Adrenal gland (tissue), 12 donors: ENCODE results near the gene INTS1. TPM values are rescaled to one million over a fixed set of nuclear protein-coding genes. Genes with fewer than 3 reads are reported as not detected.

Experiments used
- DNase-seq, 7 donors: peaks; one replicate each; pipeline ENCODE4 v3.0.0-alpha.2; 2019 to 2020
- H3K27ac ChIP-seq, 5 donors: fragments of 200-600 bp; sonication (generic) in 4 of 5; 1 replicate in 3 of 5; 2 replicates in 2 of 5; pipeline versions ENCODE4 v1.5.1 to v1.8.0; 2016 to 2020; ENCODE audit warnings: mild to moderate bottlenecking in 1 of 5
- H3K27me3 ChIP-seq: fragments of 200-600 bp; 2 replicates; pipeline ENCODE4 v1.8.0; 2021
- H3K36me3 ChIP-seq, 2 donors: fragments of 200-600 bp; replicated peaks in 1 of 2; 1 replicate in 1 of 2; 2 replicates in 1 of 2; pipeline versions ENCODE4 v1.5.1 to v1.8.0; 2018 to 2022
- H3K4me1 ChIP-seq, 2 donors: fragments of 200-600 bp; replicated peaks in 1 of 2; 1 replicate in 1 of 2; 2 replicates in 1 of 2; pipeline versions ENCODE4 v1.5.1 to v1.8.0; 2018 to 2021
- H3K4me3 ChIP-seq, 4 donors: fragments of 200-600 bp; sonication (generic) in 3 of 4; one replicate each; pipeline ENCODE4 v1.5.1; 2016 to 2018
- H3K9me3 ChIP-seq, 3 donors: fragments of 200-600 bp; sonication (generic) in 1 of 3; replicated peaks in 1 of 3; 1 replicate in 2 of 3; 2 replicates in 1 of 3; pipeline versions ENCODE4 v1.5.1 to v1.8.0; 2016 to 2021
- POLR2A ChIP-seq, 2 donors: fragments of 450-650 bp; IDR thresholded peaks; one replicate each; pipeline ENCODE4 v1.6.1; 2017; ENCODE audit warnings: antibody characterized with exemption in 2 of 2, mild to moderate bottlenecking in 2 of 2, moderate library complexity in 1 of 2
- WGBS, 4 donors: extraction: QIAGEN DNeasy Blood & Tissue Kit in 2 of 4; methylation state at CpG; one replicate each; pipeline versions ENCODE4 v1.1.5 to v1.1.7; 2013 to 2017; 5-methylcytosine and 5-hydroxymethylcytosine counted together
- intact Hi-C, 2 donors: fragments of 100-400 bp; cut with DNase I; formaldehyde crosslinking; loops; one replicate each; pipeline versions ENCODE4 v1.14.1 to v1.15.0; 2022 to 2023
- polyA plus RNA-seq, 3 donors: library from polyadenylated mRNA; stranded (reverse); fragments of 200-250 nt in 2 of 3; fragments of 350-450 nt in 1 of 3; fragmentation: Illumina TruSeq in 1 of 3; extraction: RNeasy Lipid Tissue Mini Kit (QIAGEN cat#74804) in 1 of 3; gene quantifications; one replicate each; pipeline ENCODE4 v1.2.3, GENCODE V29; 2013 to 2014
- total RNA-seq, 9 donors: library from RNA; depleted of rRNA in 4 of 9; stranded (reverse); fragments of >200 nt in 4 of 9; fragments of 120-200 nt in 1 of 9; fragmentation: NEBNext Ultra II Directional in 1 of 9; extraction: Animal tissue kit (Norgen Biotek cat#: 25700) in 1 of 9; gene quantifications; one replicate each; pipeline versions ENCODE4 v1.1.0 to v1.2.4, GENCODE V29; 2013 to 2023
- TF ChIP-seq, protein P1 (sequence below), 6 experiments: fragments of 450-650 bp in 4 of 6; fragments of 200-600 bp in 2 of 6; sonication (generic) in 1 of 6; IDR thresholded peaks; 1 replicate in 5 of 6; 2 replicates in 1 of 6; pipeline versions ENCODE4 v1.5.1 to v1.8.0; 2016 to 2021; ENCODE audit warnings: antibody characterized with exemption in 6 of 6, mild to moderate bottlenecking in 2 of 6, moderate library complexity in 1 of 6
- donor health status: healthy with polysubstance abuse.
- donor health status: Bipolar disorder and iron deficiency.
- donor health status: DM: yes; HTN: yes; CAD: no.
- donor health status: DM: no; HTN: no; CAD: no.
- donor health status: DM: no; HTN: no; CAD: no.
- donor health status: DM: yes; HTN: yes; CAD: no.

The INTS1 gene
- total and polyA plus RNA-seq, 12 donors, result 4.7 to 152 (median 72.8) TPM

- intact Hi-C loops, result no loop called here
- H3K4me1 ChIP-seq, result peaks cover 53 to 63% of the 10 kb centered on the region in 2 donors
- no peak for TF ChIP-seq POLR2A (IDR thresholded peaks at IDR 0.05)
- TF ChIP-seq, protein P1, sequence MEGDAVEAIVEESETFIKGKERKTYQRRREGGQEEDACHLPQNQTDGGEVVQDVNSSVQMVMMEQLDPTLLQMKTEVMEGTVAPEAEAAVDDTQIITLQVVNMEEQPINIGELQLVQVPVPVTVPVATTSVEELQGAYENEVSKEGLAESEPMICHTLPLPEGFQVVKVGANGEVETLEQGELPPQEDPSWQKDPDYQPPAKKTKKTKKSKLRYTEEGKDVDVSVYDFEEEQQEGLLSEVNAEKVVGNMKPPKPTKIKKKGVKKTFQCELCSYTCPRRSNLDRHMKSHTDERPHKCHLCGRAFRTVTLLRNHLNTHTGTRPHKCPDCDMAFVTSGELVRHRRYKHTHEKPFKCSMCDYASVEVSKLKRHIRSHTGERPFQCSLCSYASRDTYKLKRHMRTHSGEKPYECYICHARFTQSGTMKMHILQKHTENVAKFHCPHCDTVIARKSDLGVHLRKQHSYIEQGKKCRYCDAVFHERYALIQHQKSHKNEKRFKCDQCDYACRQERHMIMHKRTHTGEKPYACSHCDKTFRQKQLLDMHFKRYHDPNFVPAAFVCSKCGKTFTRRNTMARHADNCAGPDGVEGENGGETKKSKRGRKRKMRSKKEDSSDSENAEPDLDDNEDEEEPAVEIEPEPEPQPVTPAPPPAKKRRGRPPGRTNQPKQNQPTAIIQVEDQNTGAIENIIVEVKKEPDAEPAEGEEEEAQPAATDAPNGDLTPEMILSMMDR (IDR thresholded peaks at IDR 0.05), result no peak
- H3K4me3 ChIP-seq, result no peak overlapping the region
- peaks cover 0 to 19% of the 10 kb centered on the region in 2 donors for H3K36me3 ChIP-seq
- peak overlapping the region; percentile 97 to 100 (median 99) for H3K27ac ChIP-seq
- no peaks in the 10 kb centered on the region for H3K9me3 ChIP-seq
- WGBS, 4 donors, result 86 to 92% (median 88%) methylated on average over 16 to 42 of the region's 42 CpGs
- H3K27me3 ChIP-seq, result no peaks in the 10 kb centered on the region
- peak in 3 of 7 donors; percentile 17 to 63 (median 34) for DNase-seq
Measured at GRCh38 chr7:1535701-1536454, 31.7 kb upstream of the INTS1 start.

DNA sequence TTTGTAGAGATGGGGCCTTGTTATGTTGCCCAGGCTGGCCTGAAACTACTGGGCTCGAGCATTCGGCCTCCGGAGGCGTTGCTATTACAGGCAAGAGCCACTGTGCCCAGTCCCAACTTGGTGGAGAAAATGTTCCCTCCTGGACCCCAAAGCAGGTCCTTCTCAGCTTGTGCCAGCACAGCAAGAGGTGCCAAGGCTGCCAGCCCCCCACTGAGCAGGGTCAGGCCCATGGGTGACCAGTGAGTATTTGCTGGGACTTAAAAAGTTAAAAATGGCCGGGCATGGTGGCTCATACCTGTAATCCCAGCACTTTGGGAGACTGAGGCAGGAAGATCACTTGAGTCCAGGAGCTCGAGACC, 30.9 kb upstream of the INTS1 start:
- DNase-seq, result peak in 1 of 7 donors; percentile 15
- no peaks in the 10 kb centered on the region for H3K27me3 ChIP-seq
- no peaks in the 10 kb centered on the region for H3K9me3 ChIP-seq
- no peak overlapping the region for H3K4me3 ChIP-seq
- H3K36me3 ChIP-seq, result peaks cover 0 to 11% of the 10 kb centered on the region in 2 donors
- peak overlapping the region in 2 of 5 donors; percentile 97 to 100 for H3K27ac ChIP-seq
- intact Hi-C loops, result no loop called here
- no peak for TF ChIP-seq POLR2A (IDR thresholded peaks at IDR 0.05)
- TF ChIP-seq, protein P1 (IDR thresholded peaks at IDR 0.05), result no peak
- WGBS, 4 donors, result 62 to 87% (median 66%) methylated on average over 6 of the region's 6 CpGs
- H3K4me1 ChIP-seq, result peaks cover 53 to 63% of the 10 kb centered on the region in 2 donors

- 80 to 86% (median 83%) methylated on average over 18 to 30 of the region's 30 CpGs for WGBS, 4 donors
- DNase-seq, result peak in 2 of 7 donors; percentile 32 to 39
Measured at GRCh38 chr7:1534330-1535099, 30.3 kb upstream of the INTS1 start.

More at GRCh38 chr7:1534330-1535099, 30.3 kb upstream of the INTS1 start:
- no peaks in the 10 kb centered on the region for H3K27me3 ChIP-seq
- peaks cover 0 to 5% of the 10 kb centered on the region in 2 donors for H3K36me3 ChIP-seq
- intact Hi-C loops, result no loop called here
- H3K27ac ChIP-seq, result peak overlapping the region; percentile 82 to 98 (median 93)
- no peaks in the 10 kb centered on the region for H3K9me3 ChIP-seq
- H3K4me3 ChIP-seq, result peak overlapping the region in 1 of 4 donors; percentile 5
- H3K4me1 ChIP-seq, result peaks cover 53 to 63% of the 10 kb centered on the region in 2 donors
- no peak for TF ChIP-seq POLR2A (IDR thresholded peaks at IDR 0.05)
- TF ChIP-seq, protein P1 (IDR thresholded peaks at IDR 0.05), result no peak
